ENCODE data around the gene SDC3.

SDC3 gene

DNA sequence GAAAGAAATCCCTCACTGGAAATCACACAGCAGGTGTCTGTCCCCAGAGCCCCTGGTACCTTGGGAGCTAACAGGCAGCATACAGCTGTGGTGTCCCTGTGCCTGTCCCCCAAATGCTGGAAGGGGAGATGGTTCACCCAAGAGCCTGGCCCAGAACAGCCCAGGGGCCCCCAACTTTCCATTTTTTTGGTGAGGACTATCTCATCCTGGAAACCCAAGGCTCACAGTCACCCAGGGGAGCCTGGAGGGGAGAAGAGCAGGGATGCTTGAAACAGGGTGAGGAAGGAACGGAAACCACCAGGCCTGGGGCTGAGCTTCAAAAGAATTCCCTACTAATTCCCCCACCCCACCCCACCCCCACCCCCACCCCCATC is 3.6 kb downstream of the SDC3 start:
- no peak for DNase-seq (ENCODE audit: low read depth)

- DNase-seq (ENCODE audit: low read depth), result no peak
Measured at GRCh38 chr1:30904191-30904961, 4.2 kb downstream of the SDC3 start.

- no peak for DNase-seq (ENCODE audit: low read depth)
Measured at GRCh38 chr1:30903343-30904034, 5.1 kb downstream of the SDC3 start.

DNA sequence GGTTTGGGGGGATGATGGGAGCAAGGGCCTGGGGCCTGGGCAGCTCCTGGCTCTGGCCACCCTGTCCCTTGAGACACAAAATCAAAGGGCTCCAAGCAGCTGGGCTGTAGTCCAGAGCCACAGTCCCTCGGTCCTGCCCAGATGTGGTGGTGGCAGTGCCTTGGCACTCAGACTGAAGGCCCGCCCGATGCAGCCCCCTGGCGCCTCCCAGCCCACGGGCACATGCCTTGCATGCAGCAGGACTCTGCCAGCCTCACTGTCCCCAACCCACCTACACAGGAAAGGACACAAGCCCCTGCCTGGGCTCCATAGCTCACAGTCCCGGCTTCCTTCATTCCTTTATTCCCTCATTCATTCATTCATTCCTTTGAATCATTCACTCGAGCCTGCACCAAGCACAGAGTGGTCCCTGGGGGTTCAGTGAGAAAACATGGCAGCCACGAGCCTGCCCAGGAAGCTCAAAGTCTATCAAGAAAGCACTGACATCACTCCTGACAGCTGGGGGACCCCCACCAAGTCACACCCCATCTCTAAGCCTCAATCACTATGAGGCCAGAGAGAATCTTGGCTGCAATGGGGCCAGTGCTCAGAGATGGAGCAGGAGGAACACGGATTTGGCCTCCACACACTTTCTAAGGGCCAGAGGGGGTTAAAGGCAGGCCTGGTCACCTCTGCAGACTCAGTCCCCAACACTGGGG is 5.8 kb downstream of the SDC3 start:
- no peak for DNase-seq (ENCODE audit: low read depth)

DNA sequence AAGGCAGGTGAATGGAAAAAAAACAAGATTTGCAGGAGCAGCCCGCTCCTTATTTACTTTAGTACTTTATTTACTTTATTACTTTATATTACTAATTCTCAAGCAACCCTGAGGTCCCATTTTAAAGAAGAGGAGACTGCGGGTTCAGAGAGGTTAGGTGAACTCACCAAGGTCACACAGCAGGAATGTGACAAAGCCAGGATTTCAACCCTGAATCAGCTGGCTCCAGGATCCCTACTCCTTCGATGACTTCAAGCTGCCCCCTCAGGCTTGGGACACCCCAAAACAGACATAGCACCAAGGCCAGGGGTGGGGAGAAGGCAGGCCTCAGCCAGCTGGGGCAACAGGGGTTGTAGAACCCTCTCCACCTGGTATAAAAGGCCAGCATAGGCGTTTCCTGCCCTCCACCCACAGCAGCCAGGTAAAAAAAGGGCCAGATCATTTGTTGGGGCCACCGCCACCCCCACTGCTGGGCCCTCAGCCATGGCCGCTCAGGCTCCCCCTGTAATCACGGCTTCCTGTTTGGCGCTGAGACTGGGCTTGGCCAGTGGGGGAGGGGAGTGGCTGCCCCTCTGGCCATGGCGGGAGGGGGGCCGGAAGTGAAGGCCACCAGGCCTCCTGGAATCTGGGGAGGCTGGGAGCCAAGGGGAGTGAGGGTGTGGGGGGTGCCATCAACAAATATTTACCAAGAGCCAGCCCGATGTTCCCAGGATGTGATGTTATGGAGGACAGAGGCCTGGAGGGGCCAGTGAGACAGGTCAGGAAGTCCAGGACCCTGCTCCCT is 6.6 kb downstream of the SDC3 start:
- no peak for DNase-seq (ENCODE audit: low read depth)

- DNase-seq (ENCODE audit: low read depth), result no peak
Measured at GRCh38 chr1:30900931-30901560, 7.5 kb downstream of the SDC3 start.

- DNase-seq (ENCODE audit: low read depth), result no peak
Measured at GRCh38 chr1:30900486-30900885, 8.1 kb downstream of the SDC3 start.

- DNase-seq (ENCODE audit: low read depth), result no peak
Measured at GRCh38 chr1:30899577-30900389, 8.8 kb downstream of the SDC3 start.

GRCh38 chr1:30898031-30898815 is 10.3 kb downstream of the SDC3 start:
- DNase-seq (ENCODE audit: low read depth), result no peak

DNA sequence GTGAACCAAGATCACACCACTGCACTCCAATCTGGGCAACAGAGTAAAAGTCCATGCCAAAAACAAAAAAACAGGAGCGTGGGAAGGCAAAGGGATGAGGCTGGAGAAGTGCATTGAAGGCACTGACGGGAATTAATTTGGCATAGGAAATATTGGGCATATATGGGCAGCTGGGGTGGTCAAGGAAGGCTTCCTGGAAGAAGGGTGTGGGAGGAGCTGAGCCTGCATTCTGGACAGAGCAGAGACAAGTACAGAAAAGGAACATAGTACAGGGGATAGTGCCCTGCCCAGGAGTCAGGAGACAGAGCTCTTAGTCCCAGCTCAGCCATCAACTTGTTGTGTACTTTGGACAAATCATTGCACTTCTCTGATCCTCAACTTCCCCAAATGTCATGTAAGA is 11.7 kb downstream of the SDC3 start:
- no peak for DNase-seq (ENCODE audit: low read depth)

GRCh38 chr1:30895944-30896660 is 12.5 kb downstream of the SDC3 start:
- DNase-seq (ENCODE audit: low read depth), result no peak

- no peak for DNase-seq (ENCODE audit: low read depth)
Measured at GRCh38 chr1:30895382-30895943, 13.1 kb downstream of the SDC3 start.

DNA sequence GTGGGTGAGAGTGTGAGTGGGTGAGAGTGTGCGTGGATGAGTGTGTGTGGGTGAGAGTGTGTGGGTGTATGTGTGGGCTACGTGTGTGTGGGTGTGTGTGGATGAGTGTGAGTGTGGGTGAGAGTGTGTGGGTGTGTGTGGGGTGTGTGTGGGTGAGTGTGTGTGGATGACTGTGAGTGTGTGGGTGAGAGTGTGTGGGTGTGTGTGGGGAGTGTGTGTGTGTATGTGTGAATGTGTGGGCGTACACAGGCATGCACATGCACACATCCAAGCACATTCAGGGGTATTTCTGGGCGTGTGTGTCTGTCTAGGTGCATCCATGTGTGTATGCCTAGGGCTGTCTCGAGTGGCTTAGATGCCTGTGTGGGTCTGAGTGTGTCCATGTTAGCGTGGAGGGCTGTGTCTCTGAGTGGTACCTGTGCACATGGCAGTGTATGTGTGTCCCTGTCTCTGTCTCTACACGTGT is 14.0 kb downstream of the SDC3 start:
- no peak for DNase-seq (ENCODE audit: low read depth)

GRCh38 chr1:30893776-30894507 is 14.6 kb downstream of the SDC3 start:
- no peak for DNase-seq (ENCODE audit: low read depth)

DNA sequence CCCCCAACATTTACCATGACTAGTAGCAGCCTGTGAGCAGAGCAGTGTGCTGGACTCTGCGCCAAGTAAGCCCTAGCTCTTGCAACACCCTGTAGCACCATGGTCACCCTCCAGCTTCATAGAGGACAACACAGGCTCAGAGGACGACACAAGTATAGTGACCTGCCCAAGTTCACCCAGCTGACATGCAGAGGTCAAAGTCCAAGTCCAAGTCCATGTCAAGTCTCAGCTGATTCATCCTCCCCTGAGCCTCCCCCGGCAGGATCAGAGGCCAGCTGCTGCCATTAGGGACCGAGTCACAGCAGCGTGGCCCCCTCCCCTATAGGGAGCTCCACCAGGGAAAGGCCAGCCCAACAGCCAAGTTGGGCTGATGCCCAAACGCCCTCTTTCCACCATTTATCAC is 15.9 kb downstream of the SDC3 start:
- no peak for DNase-seq (ENCODE audit: low read depth)

DNA sequence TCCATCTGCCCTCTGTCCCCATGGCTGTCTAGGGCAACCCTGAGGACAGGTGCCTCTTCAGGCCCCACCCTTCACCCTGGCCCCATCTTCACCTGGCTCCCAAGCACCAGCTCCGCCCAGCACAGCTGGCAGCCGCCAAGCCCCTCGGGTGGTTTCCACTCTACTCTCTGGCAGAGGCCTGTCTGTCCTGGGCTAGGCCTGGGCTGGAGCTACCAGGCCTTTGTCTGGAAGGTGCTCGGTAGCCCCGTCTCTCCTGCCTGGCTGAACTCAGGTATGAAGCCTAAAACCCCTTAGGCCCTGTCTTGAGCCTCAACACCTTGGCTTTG is 17.4 kb downstream of the SDC3 start:
- DNase-seq (ENCODE audit: low read depth), result no peak

DNA sequence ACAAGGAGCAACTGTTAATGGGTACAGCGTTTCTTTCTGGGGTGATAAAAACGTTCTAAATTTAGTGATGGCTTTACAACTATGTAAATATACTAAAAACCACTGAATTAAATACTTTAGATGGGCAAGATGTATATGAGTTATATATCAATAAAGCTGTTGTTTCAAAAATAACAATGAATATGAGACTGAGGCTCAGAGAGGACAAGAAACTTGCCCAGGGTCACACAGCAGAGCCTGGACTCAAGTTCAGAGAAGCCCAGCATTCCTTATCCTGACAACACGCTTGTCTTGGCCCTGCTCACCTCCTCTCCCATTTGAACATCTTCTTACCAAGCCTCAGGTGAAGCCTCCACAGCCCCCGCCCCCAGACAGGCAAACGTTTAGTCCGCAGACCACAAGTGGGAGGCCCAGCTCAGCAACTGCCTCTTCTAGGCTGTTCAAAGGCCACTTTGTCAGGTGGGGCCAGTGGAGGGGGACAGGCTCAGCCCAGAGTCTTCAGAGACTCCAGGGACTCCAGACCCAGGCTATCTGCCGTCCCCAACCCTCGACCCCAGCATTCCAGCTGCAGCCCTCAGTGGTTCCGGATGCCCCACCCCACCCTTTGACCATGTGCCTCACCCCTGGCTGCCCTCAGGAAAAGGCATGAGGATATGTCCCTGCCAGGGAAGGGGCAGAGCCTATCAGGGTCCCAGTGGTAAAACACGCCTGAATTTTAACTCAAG is 17.9 kb downstream of the SDC3 start:
- no peak for DNase-seq (ENCODE audit: low read depth)

DNA sequence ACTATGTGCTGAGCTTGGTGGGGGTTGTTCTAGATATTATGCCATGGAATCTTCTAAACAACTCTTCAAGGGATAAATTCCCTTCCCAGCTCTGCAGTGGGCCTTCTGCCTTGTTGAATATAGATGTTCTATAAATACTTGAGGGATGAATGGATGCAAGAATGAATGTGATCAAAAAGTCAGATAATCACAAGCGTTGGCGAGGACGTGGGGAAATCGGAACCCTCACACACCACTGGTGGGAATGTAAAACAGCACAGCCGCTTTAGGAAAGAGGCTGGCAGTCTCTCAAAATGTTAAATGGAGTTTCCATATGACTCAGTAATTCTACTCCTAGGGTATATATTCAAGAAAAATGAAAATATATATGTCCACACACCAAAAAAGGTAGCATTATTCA is 19.0 kb downstream of the SDC3 start:
- DNase-seq (ENCODE audit: low read depth), result no peak

Measured in GM04503 (cell line).